Muscle of leg (tissue), 11 donors: ENCODE measurements around the gene MRPL47. TPM values are rescaled to one million over a fixed set of nuclear protein-coding genes. Genes with fewer than 3 reads are reported as not detected.

Experiments used
- DNase-seq: peaks from one replicate; pipeline ENCODE4 v3.0.0; 2013
- H3K27ac ChIP-seq: one replicate; pipeline ENCODE4 v1.5.1; 2013; ENCODE audit warnings: mild to moderate bottlenecking, low read length, control low read depth
- H3K27me3 ChIP-seq: one replicate; pipeline ENCODE4 v1.6.1; 2013; ENCODE audit warnings: low read length; ENCODE audit not compliant: control insufficient read depth, insufficient read depth
- H3K36me3 ChIP-seq: one replicate; pipeline ENCODE4 v1.6.1; 2013; ENCODE audit warnings: low read length; ENCODE audit not compliant: control insufficient read depth, insufficient read depth
- H3K4me1 ChIP-seq: one replicate; pipeline ENCODE4 v1.6.1; 2013; ENCODE audit warnings: low read length; ENCODE audit not compliant: control insufficient read depth, insufficient read depth
- H3K4me3 ChIP-seq: one replicate; pipeline ENCODE4 v1.5.1; 2013; ENCODE audit warnings: low read length, control low read depth
- H3K9me3 ChIP-seq: replicated peaks from 2 replicates; pipeline ENCODE4 v1.6.1; 2013; ENCODE audit warnings: low read depth, low read length; ENCODE audit not compliant: control insufficient read depth
- WGBS: methylation state at CpG from one replicate; pipeline ENCODE4 v1.1.5; 2013; ENCODE audit warnings: missing lambda C conversion rate; ENCODE audit not compliant: insufficient coverage; 5-methylcytosine and 5-hydroxymethylcytosine counted together
- polyA plus RNA-seq, 8 donors: library from polyadenylated mRNA; unstranded; fragments of 120-200 nt; gene quantifications; one replicate each; pipeline versions ENCODE4 v1.2.1 to v1.2.3, GENCODE V29; 2013; ENCODE audit warnings: inconsistent platforms in 1 of 8, low replicate concordance in 1 of 8; ENCODE audit not compliant: insufficient read length in 8 of 8, insufficient read depth in 1 of 8
- total RNA-seq: library from RNA; stranded (reverse); fragments of 120-200 nt; gene quantifications from one replicate; pipeline ENCODE4 v1.2.4, GENCODE V29; 2013

The MRPL47 gene
- total and polyA plus RNA-seq, 9 donors: 38.7 to 47.0 (median 42.0) TPM

- H3K4me3 ChIP-seq: no peak overlapping the region
- H3K9me3 ChIP-seq: no peaks in the 10 kb centered on the region
- H3K4me1 ChIP-seq: peaks cover 6% of the 10 kb centered on the region
- DNase-seq: peak; percentile 70
- H3K36me3 ChIP-seq: no peaks in the 10 kb centered on the region
- peak overlapping the region; percentile 94 for H3K27ac ChIP-seq
- no peaks in the 10 kb centered on the region for H3K27me3 ChIP-seq
- WGBS: no CpG with 5 or more reads among the region's 4 CpGs
Measured at GRCh38 chr3:179551349-179552105, 52.9 kb downstream of the MRPL47 start.

- no peaks in the 10 kb centered on the region for H3K9me3 ChIP-seq
- H3K4me1 ChIP-seq: peaks cover 6% of the 10 kb centered on the region
- no peak for DNase-seq
- WGBS: 83% methylated on average over 1 of the region's 2 CpGs
- H3K27me3 ChIP-seq: no peaks in the 10 kb centered on the region
- H3K4me3 ChIP-seq: no peak overlapping the region
- no peaks in the 10 kb centered on the region for H3K36me3 ChIP-seq
- no peak overlapping the region for H3K27ac ChIP-seq
Measured at GRCh38 chr3:179546814-179547241, 57.6 kb downstream of the MRPL47 start.

- Histone ChIP-seq H3K27ac (no peak overlapping the region), H3K9me3 (no peaks in the 10 kb centered on the region), H3K4me3 (no peak overlapping the region), H3K36me3 (no peaks in the 10 kb centered on the region), H3K4me1 (no peaks in the 10 kb centered on the region), H3K27me3 (no peaks in the 10 kb centered on the region)
- WGBS: no CpG with 5 or more reads among the region's 2 CpGs
- DNase-seq: no peak
Measured at GRCh38 chr3:179544981-179545645, 59.3 kb downstream of the MRPL47 start.

GRCh38 chr3:179542375-179542774, 62.1 kb downstream of the MRPL47 start:
- Histone ChIP-seq H3K36me3 (no peaks in the 10 kb centered on the region), H3K4me3 (no peak overlapping the region), H3K4me1 (no peaks in the 10 kb centered on the region), H3K27ac (no peak overlapping the region), H3K9me3 (no peaks in the 10 kb centered on the region), H3K27me3 (peaks cover 2% of the 10 kb centered on the region)
- no peak for DNase-seq

- Histone ChIP-seq H3K27ac (no peak overlapping the region), H3K27me3 (peaks cover 2% of the 10 kb centered on the region), H3K4me3 (no peak overlapping the region), H3K4me1 (no peaks in the 10 kb centered on the region), H3K36me3 (no peaks in the 10 kb centered on the region), H3K9me3 (no peaks in the 10 kb centered on the region)
- whole genome bisulfite sequencing: 100% methylated on average over 1 of the region's 1 CpG
- no peak for DNase-seq
Measured at GRCh38 chr3:179541596-179541995, 62.8 kb downstream of the MRPL47 start.

- 22% methylated on average over 1 of the region's 2 CpGs for WGBS
- Histone ChIP-seq H3K9me3 (no peaks in the 10 kb centered on the region), H3K27me3 (peaks cover 2% of the 10 kb centered on the region), H3K27ac (no peak overlapping the region), H3K36me3 (no peaks in the 10 kb centered on the region), H3K4me3 (no peak overlapping the region), H3K4me1 (no peaks in the 10 kb centered on the region)
- no peak for DNase-seq
Measured at GRCh38 chr3:179541094-179541493, 63.3 kb downstream of the MRPL47 start.

Other genes with a start within 250 kb of the MRPL47 start
- 43.8 TPM for gene GNB4, start 153.2 kb downstream of the MRPL47 start, total RNA-seq
- gene GNB4, start 153.2 kb downstream of the MRPL47 start, polyA plus RNA-seq: 10 to 100 TPM; 21.0 to 48.0 (median 33.7) TPM
- gene ACTL6A, start 41.7 kb downstream of the MRPL47 start, total RNA-seq: 33.6 TPM
- gene ACTL6A, start 41.7 kb downstream of the MRPL47 start, polyA plus RNA-seq: 10 to 100 TPM; 38.5 to 57.6 (median 44.5) TPM
- gene NDUFB5, start 156 bp upstream of the MRPL47 start, total RNA-seq: 197 TPM
- gene NDUFB5, start 156 bp upstream of the MRPL47 start, polyA plus RNA-seq: 100 to 1,000 TPM; 149 to 219 (median 177) TPM
- gene USP13, start 48.4 kb upstream of the MRPL47 start, total RNA-seq: 32.3 TPM
- 10 to 100 TPM; 23.9 to 48.7 (median 39.8) TPM for gene USP13, start 48.4 kb upstream of the MRPL47 start, polyA plus RNA-seq